Head of caudate nucleus (tissue), 42 donors: ENCODE data around the gene SPATS2L.

Source experiments
- DNase-seq, 42 donors: peaks; one replicate each; pipeline versions ENCODE4 v3.0.0 to v3.0.0-alpha.2; 2020 to 2021; ENCODE audit warnings: mixed read lengths in 7 of 42
- intact Hi-C: fragments of 100-400 bp; cut with DNase I; formaldehyde crosslinking; loops from one replicate; pipeline ENCODE4 v1.15.0; 2022

Gene SPATS2L

GRCh38 chr2:200362202-200362917 lies 55.9 kb downstream of the SPATS2L start:
- DNase-seq: no peak

GRCh38 chr2:200363279-200363678 lies 56.8 kb downstream of the SPATS2L start:
- intact Hi-C loops: no loop called here
- no peak for DNase-seq

More at GRCh38 chr2:200362202-200362917, 55.9 kb downstream of the SPATS2L start:
- intact Hi-C loops: no loop called here

GRCh38 chr2:200364142-200364541 lies 57.6 kb downstream of the SPATS2L start:
- DNase-seq: no peak
- intact Hi-C loops: no loop called here

- intact Hi-C loops: no loop called here
- DNase-seq: no peak
Measured at GRCh38 chr2:200364620-200365019, 58.1 kb downstream of the SPATS2L start.

- intact Hi-C loops: no loop called here
- peak in 12 of 42 donors; percentile 19 to 73 (median 40) for DNase-seq
Measured at GRCh38 chr2:200365209-200365608, 58.7 kb downstream of the SPATS2L start.

- DNase-seq: peak in 1 of 42 donors; percentile 12
- intact Hi-C loops: no loop called here
Measured at GRCh38 chr2:200367155-200367554, 60.7 kb downstream of the SPATS2L start.

GRCh38 chr2:200369886-200370285 lies 63.4 kb downstream of the SPATS2L start:
- DNase-seq: no peak

GRCh38 chr2:200373231-200373630 lies 66.7 kb downstream of the SPATS2L start:
- no peak for DNase-seq
- intact Hi-C loops: no loop called here

More at GRCh38 chr2:200369886-200370285, 63.4 kb downstream of the SPATS2L start:
- intact Hi-C loops: no loop called here

GRCh38 chr2:200373973-200374416 lies 67.5 kb downstream of the SPATS2L start:
- no peak for DNase-seq
- intact Hi-C loops: no loop called here

- intact Hi-C loops: no loop called here
- no peak for DNase-seq
Measured at GRCh38 chr2:200376513-200377354, 70.2 kb downstream of the SPATS2L start.

- intact Hi-C loops: no loop called here
- DNase-seq: no peak
Measured at GRCh38 chr2:200377355-200378336, 71.2 kb downstream of the SPATS2L start.

GRCh38 chr2:200378652-200379290 lies 72.3 kb downstream of the SPATS2L start:
- DNase-seq: no peak
- intact Hi-C loops: no loop called here

- no peak for DNase-seq
- intact Hi-C loops: loop anchor here (5.0 kb wide), 1 partner anchor 72 kb away; the partner anchor contains the start of gene SPATS2L
Measured at GRCh38 chr2:200379481-200380090, 73.1 kb downstream of the SPATS2L start.

GRCh38 chr2:200380091-200380561 lies 73.6 kb downstream of the SPATS2L start:
- peak in 32 of 42 donors; percentile 14 to 71 (median 40) for DNase-seq
- intact Hi-C loops: loop anchor here (5.0 kb wide), 1 partner anchor 73 kb away; the partner anchor contains the start of gene SPATS2L

- DNase-seq: no peak
- intact Hi-C loops: loop anchor here (5.0 kb wide), 1 partner anchor 74 kb away; the partner anchor contains the start of gene SPATS2L
Measured at GRCh38 chr2:200380833-200381542, 74.5 kb downstream of the SPATS2L start.

GRCh38 chr2:200382874-200383273 lies 76.4 kb downstream of the SPATS2L start:
- intact Hi-C loops: loop anchor here (5.0 kb wide), 1 partner anchor 76 kb away; the partner anchor contains the start of gene SPATS2L
- no peak for DNase-seq
